ENCODE measurements around the gene PTK7.
A peak's percentile ranks its signal among the peaks of the same experiment; 100 is the strongest.
"Not testable (repeated sequence)": the region's sequence is repeated elsewhere in the genome, so short reads cannot be mapped to it uniquely, and the experiment has no call there.

The PTK7 gene

DNA sequence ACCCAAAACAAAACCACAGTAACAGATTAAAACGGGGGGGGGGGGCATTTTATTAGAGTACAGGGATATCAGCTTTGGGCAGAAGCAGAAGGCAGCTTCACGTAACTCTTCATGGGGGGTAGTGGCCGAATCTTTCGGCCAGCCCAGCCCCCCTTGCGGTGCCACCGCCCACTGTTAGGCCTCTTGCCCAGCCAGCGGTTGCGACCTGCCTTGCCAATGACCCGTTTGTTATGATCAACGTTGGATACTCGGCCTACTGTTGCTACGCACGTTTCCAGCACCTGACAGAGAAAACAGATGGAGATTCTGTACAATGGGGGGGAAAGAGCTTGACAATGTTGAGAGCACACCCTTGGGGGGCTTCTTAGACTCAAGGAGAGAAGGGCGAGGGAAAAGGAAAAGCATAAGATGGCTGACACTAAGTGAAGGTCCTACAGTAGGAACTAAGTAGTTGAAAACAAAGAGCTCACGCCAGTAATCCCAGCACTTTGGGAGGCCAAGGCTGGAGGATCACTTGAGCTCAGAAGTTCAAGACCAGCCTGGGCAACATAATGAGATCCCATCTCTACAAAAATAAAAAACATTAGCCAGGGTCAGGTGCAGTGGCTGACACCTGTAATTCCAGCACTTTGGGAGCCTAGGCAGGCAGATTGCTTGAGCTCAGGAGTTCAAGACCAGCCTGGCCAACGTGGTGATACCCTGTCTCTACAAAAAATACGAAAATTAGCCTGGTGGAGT, 21.7 kb upstream of the PTK7 start:
- no peak for DNase-seq (ENCODE audit: low spot score)

DNA sequence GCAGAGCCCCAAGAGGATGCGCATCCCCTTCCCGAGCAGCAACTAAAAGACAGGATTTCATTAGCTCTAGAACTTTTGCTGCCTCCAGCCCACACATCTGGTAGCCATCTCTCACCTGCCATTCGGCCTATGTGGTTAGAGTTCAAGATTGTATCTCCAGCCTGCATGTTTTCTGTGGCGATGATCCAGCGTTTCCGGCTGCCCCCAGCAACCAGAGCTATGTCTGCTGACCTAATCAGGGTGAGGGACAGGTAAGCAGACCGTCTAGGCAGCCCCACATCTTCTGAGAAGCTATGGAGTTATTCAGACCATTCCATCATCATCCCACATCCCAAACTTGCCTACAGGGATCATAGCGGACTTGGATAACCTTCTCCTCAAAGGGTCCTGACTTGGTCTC, 20.1 kb upstream of the PTK7 start:
- no peak for DNase-seq (ENCODE audit: low spot score)

- DNase-seq (ENCODE audit: low spot score), result no peak
Measured at GRCh38 chr6:43058531-43058930, 17.6 kb upstream of the PTK7 start.

GRCh38 chr6:43059168-43060033, 16.7 kb upstream of the PTK7 start, which contains the start of the genes KLC4 and MRPL2:
Gene KLC4, plus strand, starts transcription at chr6:43059631. Its CDS starts 1,705 bp downstream, at chr6:43061336.
Gene MRPL2, minus strand, starts transcription at chr6:43059434. Its CDS starts 53 bp downstream, at chr6:43059381.
- peak; percentile 96 for DNase-seq (ENCODE audit: low spot score)

GRCh38 chr6:43060034-43060754, 15.9 kb upstream of the PTK7 start:
- no peak for DNase-seq (ENCODE audit: low spot score)

- DNase-seq (ENCODE audit: low spot score), result no peak
Measured at GRCh38 chr6:43060755-43061633, 15.1 kb upstream of the PTK7 start.

- no peak for DNase-seq (ENCODE audit: low spot score)
Measured at GRCh38 chr6:43061861-43062260, 14.3 kb upstream of the PTK7 start.

GRCh38 chr6:43062818-43063217, 13.3 kb upstream of the PTK7 start:
- no peak for DNase-seq (ENCODE audit: low spot score)

GRCh38 chr6:43070028-43070632, 6.0 kb upstream of the PTK7 start:
- DNase-seq (ENCODE audit: low spot score), result peak; percentile 38

- DNase-seq (ENCODE audit: low spot score), result no peak
Measured at GRCh38 chr6:43074847-43075669, 1.1 kb upstream of the PTK7 start.

DNA sequence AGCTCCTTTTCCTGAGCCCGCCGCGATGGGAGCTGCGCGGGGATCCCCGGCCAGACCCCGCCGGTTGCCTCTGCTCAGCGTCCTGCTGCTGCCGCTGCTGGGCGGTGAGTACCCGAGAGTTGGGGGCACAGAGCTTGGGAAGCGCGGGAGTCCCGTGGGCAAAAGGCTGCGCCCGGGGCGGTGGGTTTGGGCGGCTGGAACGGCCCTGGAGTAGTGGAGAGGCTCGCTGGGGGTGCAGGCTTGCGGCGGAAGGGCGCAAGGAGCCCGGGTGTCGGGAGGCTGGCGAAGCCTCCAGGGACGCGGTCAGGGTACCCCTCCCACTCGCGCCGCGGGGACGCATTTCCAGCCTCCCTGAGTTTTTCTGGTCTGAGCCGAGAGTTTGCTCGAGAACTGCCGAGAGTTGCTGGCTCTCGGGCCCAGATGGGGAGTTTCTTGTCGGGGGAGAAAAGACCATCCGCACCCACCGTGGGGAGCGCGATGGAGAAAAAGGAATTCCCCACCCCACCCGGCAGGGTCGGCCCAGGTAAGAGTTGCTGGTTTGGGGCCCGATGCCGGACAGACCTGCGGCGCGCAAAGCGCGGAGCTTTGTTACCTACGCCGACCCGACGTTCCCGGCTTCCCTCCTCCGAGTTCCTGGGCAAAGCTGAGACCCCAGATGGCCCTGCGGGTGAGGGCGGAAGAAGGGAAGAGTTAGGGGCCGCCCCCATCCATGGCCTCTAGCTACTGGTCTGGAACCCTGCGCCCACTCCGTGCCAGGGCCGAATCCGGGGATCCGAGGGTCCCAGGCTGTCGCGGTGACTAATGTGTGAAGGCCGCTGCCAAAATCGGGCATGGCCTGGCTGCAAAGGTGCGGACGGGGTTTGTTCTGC, 584 bp downstream of the PTK7 start:
- DNase-seq (ENCODE audit: low spot score), result peak; percentile 33

DNA sequence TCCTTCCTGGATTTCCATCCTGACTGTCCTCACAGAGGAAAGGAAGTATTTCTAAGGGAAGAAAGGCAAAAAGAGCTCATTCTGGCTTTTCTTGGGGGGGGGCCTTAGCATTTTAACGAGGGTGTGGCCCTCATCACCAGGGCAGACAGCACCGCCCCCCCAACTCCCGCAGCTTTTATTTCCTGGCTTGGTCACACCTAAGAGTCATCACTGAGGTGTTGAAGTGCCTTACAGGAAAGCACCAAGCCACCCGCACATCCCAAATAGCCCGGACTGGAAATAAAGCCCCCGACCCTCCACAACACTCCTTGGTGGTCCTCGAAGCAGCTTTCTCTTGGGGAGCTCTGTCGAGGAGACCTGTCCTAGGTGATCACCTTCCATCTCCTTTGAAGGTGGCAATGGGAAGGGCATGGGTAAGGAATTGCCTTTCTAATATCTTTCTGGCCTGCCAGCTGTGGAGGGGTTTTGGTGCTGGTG, 1.3 kb downstream of the PTK7 start:
- DNase-seq (ENCODE audit: low spot score), result no peak

- no peak for DNase-seq (ENCODE audit: low spot score)
Measured at GRCh38 chr6:43077981-43078511, 1.9 kb downstream of the PTK7 start.

GRCh38 chr6:43078691-43079090, 2.6 kb downstream of the PTK7 start:
- DNase-seq (ENCODE audit: low spot score), result no peak

DNA sequence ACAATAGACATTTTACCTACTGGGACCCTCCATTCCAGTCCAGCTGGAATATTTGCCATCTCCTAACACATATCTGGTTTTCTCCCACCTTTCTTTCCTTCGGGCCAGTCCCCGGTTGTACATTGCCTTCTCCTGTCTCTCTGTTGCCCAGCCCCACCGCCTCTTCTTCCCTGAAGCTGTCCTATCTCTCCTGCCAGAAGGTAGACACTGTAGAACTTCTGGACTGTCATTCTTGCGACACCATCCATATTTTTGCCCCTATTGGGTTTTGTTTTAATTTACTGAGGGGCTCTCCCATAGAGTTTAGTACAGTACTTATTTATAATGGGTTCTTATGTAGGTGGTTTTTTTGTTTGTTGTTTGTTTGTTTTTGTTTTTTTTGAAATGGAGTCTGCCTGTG, 4.9 kb downstream of the PTK7 start:
- no peak for DNase-seq (ENCODE audit: low spot score)

GRCh38 chr6:43081922-43082321, 5.8 kb downstream of the PTK7 start:
- not testable (repeated sequence) for DNase-seq (ENCODE audit: low spot score)

GRCh38 chr6:43082806-43083655, 6.9 kb downstream of the PTK7 start:
- no peak for DNase-seq (ENCODE audit: low spot score)
